ENCODE measurements around the gene OPRD1. TPM values are rescaled to one million over a fixed set of nuclear protein-coding genes. Genes with fewer than 3 reads are reported as not detected.

Gene OPRD1
- total and polyA plus RNA-seq, 2 of the 4 experiments (the other 2 are of a cell fraction) = under 0.01 TPM; not detected in 1

- no peak overlapping the region for H4K8ac ChIP-seq (ENCODE audit: low read depth in 2 of 2, low read length in 2 of 2)
- POLR2A ChIA-PET (ENCODE audit: unreplicated experiment) = no interaction called here
- H3K27me3 ChIP-seq (ENCODE audit: control insufficient read depth, insufficient read depth, low read length) = peaks cover 29% of the 10 kb centered on the region
- 68% methylated on average over 6 of the region's 8 CpGs; no CpG with 5 or more reads in 1 of the 2 experiments for WGBS, 2 experiments (ENCODE audit: extremely low coverage in 2 of 2, insufficient read length in 1 of 2)
- no peak overlapping the region for H2AK9ac ChIP-seq (replicated peaks; ENCODE audit: low read depth, low read length, poor library complexity)
- no peak overlapping the region for H3K23ac ChIP-seq (ENCODE audit: low read depth, low read length)
- CTCF ChIA-PET = no interaction called here
- no peak overlapping the region for H2BK15ac ChIP-seq (ENCODE audit: low read depth, low read length)
- no peak overlapping the region for H3K27ac ChIP-seq (ENCODE audit: insufficient read depth, low read length)
- no peak overlapping the region for H2BK120ac ChIP-seq (ENCODE audit: low read depth, low read length)
- in situ Hi-C loops (cut with MboI; ENCODE audit: low sequenced_read_pairs) (no loop called here), dilution Hi-C loops (cut with HindIII; ENCODE audit: low sequenced_read_pairs, unreplicated experiment) (no loop called here), intact Hi-C loops (cut with micrococcal nuclease) (no loop called here)
- H3K56ac ChIP-seq (ENCODE audit: extremely low read depth, insufficient read depth, low read length) = no peak overlapping the region
- H3K4me3 ChIP-seq (ENCODE audit: insufficient read depth, low read depth, low read length) = no peak overlapping the region
- DNase-seq (no peak), ATAC-seq (ENCODE audit: low read depth) (no peak)
- no peaks in the 10 kb centered on the region for H3K79me1 ChIP-seq (ENCODE audit: low read depth in 1 of 2, low read length in 2 of 2)
- no peaks in the 10 kb centered on the region for H4K20me1 ChIP-seq (ENCODE audit: insufficient read depth, low read length)
- no peaks in the 10 kb centered on the region for H3K36me3 ChIP-seq (ENCODE audit: control insufficient read depth, insufficient read depth, low read length)
- H2BK5ac ChIP-seq (ENCODE audit: low read depth, low read length, poor library complexity, severe bottlenecking) = no peak overlapping the region
- no peak overlapping the region for H2AFZ ChIP-seq (replicated peaks; ENCODE audit: low read length, poor library complexity)
- no peak overlapping the region for H3K4ac ChIP-seq (ENCODE audit: low read depth, low read length)
- no peak overlapping the region for H2AK5ac ChIP-seq (ENCODE audit: low read depth, low read length)
- no peak overlapping the region for H3K14ac ChIP-seq (replicated peaks; ENCODE audit: low read depth, low read length)
- no peaks in the 10 kb centered on the region for H3K9me1 ChIP-seq (ENCODE audit: insufficient read depth, low read length)
- H3K4me1 ChIP-seq (ENCODE audit: control insufficient read depth, insufficient read depth, low read length) = no peaks in the 10 kb centered on the region
- no peak overlapping the region for H3K9ac ChIP-seq (ENCODE audit: low read depth, low read length)
- no peak overlapping the region for H2BK20ac ChIP-seq (ENCODE audit: low read depth, low read length)
- H3K9me3 ChIP-seq (ENCODE audit: control insufficient read depth, insufficient read depth, low read length) = no peaks in the 10 kb centered on the region
- no peak overlapping the region for H4K5ac ChIP-seq (ENCODE audit: low read depth, low read length)
- no peak overlapping the region for H4K91ac ChIP-seq (ENCODE audit: insufficient read depth, low read depth, low read length)
- H3K4me2 ChIP-seq (ENCODE audit: low read depth, low read length) = no peak overlapping the region
- no TSS peak for BruUV-seq (replicated peaks)
- no peak overlapping the region for H3K18ac ChIP-seq (ENCODE audit: low read depth, low read length)
- TF ChIP-seq BHLHE40 (IDR thresholded peaks at IDR 0.05; ENCODE audit: low read depth, low read length) (no peak), MXI1 (IDR thresholded peaks at IDR 0.05; ENCODE audit: borderline replicate concordance, low read depth, low read length) (no peak), USF2 (IDR thresholded peaks at IDR 0.05; ENCODE audit: low read depth, low read length) (no peak), MAZ (IDR thresholded peaks at IDR 0.05; ENCODE audit: borderline replicate concordance, low read depth, low read length) (no peak), ELK1 (IDR thresholded peaks at IDR 0.05; ENCODE audit: borderline replicate concordance, low read depth, low read length) (no peak), POLR2A (IDR thresholded peaks at IDR 0.05; ENCODE audit: low read depth, low read length) (no peak), SMC3 (IDR thresholded peaks at IDR 0.05; ENCODE audit: low read depth, low read length) (no peak), CEBPB (IDR thresholded peaks at IDR 0.05; ENCODE audit: low read depth, low read length) (no peak)
Observed at GRCh38 chr1:28855046-28855445, 43.1 kb downstream of the OPRD1 start.
